GM13977 (cell line): ENCODE results near the gene S100A6.
"Not testable (repeated sequence)": the region's sequence is repeated elsewhere in the genome, so short reads cannot be mapped to it uniquely, and the experiment has no call there.

ENCODE experiments used
- DNase-seq: peaks from one replicate; pipeline ENCODE4 v3.0.0; 2012; ENCODE audit warnings: low spot score
- in situ Hi-C: fragments of 300-500 bp; cut with MboI; formaldehyde crosslinking; loops from one replicate; pipeline ENCODE4 v1.12.0; 2022; ENCODE audit warnings: low sequenced_read_pairs, low pct_unique_long_range_greater_than_20kb, mixed read lengths, inconsistent platforms; ENCODE audit not compliant: unreplicated experiment
- TF ChIP-seq, protein P1 (sequence below): IDR thresholded peaks from 2 replicates; pipeline ENCODE4 v1.5.1; 2012; ENCODE audit warnings: mild to moderate bottlenecking, control low read depth; ENCODE audit not compliant: insufficient read depth; ENCODE audit errors: extremely low read depth, missing control alignments

S100A6 gene

DNA sequence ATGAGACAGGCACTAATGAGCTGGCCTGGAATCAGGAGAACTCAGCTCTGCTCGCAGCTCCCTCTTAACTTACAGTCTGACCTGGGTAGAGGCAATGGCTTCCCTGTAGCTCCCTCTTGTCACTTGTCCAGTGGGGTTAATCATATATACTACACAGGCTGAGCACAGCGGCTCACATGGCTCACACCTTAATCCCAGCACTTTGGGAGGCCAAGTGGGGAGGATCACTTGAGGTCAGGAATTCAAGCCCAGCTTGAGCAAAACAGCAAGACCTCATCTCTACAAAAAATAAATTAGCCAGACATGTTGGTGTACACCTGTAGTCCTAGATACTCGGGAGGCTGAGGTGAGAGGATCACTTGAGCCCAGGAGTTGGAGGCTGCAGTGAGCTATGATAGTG lies 4.2 kb downstream of the S100A6 start:
- in situ Hi-C loops: no loop called here
- TF ChIP-seq, protein P1, sequence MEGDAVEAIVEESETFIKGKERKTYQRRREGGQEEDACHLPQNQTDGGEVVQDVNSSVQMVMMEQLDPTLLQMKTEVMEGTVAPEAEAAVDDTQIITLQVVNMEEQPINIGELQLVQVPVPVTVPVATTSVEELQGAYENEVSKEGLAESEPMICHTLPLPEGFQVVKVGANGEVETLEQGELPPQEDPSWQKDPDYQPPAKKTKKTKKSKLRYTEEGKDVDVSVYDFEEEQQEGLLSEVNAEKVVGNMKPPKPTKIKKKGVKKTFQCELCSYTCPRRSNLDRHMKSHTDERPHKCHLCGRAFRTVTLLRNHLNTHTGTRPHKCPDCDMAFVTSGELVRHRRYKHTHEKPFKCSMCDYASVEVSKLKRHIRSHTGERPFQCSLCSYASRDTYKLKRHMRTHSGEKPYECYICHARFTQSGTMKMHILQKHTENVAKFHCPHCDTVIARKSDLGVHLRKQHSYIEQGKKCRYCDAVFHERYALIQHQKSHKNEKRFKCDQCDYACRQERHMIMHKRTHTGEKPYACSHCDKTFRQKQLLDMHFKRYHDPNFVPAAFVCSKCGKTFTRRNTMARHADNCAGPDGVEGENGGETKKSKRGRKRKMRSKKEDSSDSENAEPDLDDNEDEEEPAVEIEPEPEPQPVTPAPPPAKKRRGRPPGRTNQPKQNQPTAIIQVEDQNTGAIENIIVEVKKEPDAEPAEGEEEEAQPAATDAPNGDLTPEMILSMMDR: no peak
- no peak for DNase-seq

DNA sequence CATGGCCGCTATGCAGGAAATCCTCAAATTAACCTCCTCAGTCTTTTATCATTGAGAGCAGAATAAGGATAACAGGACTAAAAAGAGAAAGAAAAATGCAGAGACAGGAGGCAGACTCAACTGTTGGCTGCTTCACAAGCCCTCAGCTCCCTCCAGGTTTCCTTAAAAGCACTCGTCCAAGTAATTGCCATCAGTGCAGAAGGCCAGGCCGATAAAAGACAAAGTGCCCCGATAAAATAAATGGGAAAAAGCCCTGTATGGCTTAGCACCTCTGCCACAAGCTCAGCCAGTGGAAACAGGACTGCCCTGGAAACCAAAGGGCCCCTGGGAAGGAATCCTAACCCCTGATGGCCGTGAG lies 8.1 kb downstream of the S100A6 start:
- TF ChIP-seq, protein P1: no peak
- in situ Hi-C loops: no loop called here
- no peak for DNase-seq

DNA sequence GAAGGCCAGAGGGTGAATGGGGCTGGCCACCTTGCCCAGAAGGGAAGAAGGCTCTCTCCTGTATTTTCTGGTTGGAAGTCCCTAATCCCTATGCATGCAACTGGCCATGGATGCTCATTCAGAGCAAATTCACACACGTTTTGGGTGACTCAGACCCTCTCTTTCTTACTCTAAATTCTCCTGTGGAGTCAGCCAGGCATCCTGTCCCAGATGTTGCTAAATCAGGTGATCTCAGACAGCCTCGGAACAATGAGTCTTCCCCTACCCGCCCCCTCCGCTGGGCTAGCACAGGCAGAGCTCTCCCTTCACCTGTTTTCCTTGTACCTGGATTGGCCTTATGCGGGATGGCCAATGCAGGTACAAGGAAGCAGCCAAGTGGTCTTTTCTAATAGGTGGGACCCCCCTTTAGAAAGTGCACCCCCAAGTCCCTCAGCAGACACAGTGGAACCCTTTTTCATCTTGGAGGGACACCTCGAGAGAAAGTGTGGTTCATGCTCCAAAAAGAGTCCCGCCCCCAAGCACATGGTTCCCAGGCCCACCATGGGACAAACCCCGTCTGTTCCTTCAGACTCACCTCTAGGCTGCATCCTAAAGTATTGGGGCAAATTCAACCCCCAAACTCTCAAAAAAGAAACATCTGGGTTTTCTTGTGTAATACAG lies 8.6 kb downstream of the S100A6 start:
- no peak for DNase-seq
- TF ChIP-seq, protein P1: no peak
- in situ Hi-C loops: no loop called here

DNA sequence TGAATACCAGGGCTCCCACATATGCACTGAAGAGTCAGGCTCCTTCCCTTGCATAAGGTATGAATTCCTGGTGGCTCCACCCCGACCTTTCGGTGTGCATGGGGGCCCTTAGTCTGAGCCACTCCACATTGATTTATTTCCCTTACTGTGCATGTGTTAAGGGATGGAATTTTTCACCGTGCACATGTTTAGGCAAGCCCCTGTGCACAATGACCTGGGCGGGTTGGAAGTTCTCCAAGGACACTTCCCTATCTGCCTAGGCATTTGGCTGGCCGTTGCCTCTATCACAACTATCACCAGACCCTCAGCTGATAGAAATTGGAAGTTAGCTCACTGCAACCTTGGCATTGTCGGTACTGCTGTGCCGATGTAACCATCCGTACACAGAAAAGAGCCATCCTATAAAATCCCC lies 9.7 kb downstream of the S100A6 start:
- in situ Hi-C loops: no loop called here
- no peak for DNase-seq
- TF ChIP-seq, protein P1: no peak

DNA sequence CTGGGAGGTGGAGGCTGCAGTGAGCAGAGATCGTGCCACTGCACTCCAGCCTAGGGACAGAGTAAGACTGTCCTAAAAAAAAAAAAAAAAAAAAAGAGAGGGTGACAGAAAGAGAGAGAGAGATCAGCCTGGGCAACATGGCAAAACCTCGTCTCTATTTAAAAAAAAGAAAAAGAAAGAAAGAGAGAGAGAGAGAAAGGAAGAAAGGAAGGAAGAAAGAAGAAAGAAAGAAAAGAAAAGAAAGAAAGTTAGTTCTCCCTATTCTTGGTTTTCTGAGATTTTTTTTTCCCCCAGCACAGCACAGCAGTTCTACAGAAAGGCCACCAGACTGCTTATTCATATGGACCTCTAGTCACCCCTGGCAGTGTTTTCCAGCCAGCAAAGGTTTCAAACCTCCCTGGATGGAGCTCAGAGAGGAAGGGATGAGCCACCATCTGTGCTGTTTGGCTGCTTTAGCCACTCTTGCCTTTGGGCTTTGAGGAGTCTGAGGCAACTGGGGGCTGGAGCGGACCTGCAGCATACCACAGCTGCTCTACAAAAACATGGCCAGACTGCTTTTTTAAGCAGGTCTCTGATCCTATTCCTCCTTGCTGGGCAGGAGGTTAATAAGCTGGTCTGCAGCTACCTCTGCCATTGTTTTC lies 10.6 kb downstream of the S100A6 start:
- TF ChIP-seq, protein P1: no peak
- no peak for DNase-seq
- in situ Hi-C loops: no loop called here

DNA sequence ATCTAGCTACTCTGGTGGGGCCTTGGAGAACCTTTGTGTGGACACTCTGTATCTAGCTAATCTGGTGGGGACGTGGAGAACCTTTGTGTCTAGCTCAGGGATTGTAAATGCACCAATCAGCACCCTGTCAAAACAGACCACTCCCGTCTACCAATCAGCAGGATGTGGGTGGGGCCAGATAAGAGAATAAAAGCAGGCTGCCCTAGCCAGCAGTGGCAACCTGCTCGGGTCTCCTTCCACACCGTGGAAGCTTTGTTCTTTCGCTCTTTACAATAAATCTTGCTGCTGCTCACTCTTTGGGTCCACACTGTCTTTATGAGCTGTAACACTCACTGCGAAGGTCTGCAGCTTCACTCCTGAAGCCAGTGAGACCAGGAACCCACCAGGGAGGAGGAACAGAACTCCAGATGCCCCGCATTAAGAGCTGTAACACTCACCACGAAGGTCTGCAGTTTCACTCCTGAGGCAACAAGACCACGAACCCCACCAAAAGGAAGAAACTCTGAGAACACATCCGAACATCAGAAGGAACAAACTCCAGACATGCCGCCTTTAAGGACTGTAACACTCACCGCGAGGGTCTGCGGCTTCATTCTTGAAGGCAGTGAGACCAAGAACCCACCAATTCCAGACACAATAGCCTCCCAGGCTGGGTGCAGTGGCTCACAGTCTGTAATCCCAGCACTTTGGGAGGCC lies 13.3 kb downstream of the S100A6 start:
- DNase-seq: not testable (repeated sequence)
- in situ Hi-C loops: loop anchor here (25.0 kb wide), 1 partner anchor 465 kb away; the partner anchor contains the start of genes JTB, RAB13 and RPS27

DNA sequence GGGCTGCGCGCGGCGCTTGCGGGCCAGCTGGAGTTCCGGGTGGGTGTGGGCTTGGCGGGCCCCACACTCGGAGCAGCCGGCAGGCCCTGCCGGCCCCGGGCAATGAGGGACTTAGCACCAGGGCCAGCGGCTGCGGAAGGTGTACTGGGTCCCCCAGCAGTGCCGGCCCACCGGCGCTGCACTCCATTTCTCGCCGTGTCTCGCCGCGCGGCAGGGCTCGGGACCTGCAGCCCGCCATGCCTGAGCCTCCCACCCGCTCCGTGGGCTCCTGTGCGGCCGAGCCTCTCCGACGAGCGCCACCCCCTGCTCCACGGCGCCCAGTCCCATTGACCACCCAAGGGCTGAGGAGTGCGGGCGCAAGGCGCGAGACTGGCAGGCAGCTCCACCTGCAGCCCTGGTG lies 14.0 kb downstream of the S100A6 start:
- DNase-seq: not testable (repeated sequence)
- in situ Hi-C loops: loop anchor here (25.0 kb wide), 1 partner anchor 465 kb away; the partner anchor contains the start of genes JTB, RAB13 and RPS27
